M059J (cell line): ENCODE data around the gene ABLIM1. TPM values are rescaled to one million over a fixed set of nuclear protein-coding genes. Genes with fewer than 3 reads are reported as not detected.

Experiments used
- DNase-seq: peaks from one replicate; pipeline ENCODE4 v3.0.0-alpha.2; 2012; ENCODE audit warnings: low read depth
- total RNA-seq: library from RNA; depleted of rRNA; stranded (reverse); fragments of >200 nt; shearing (Covaris generic); gene quantifications from 2 replicates; pipeline ENCODE4 v1.2.3, GENCODE V29; 2014

ABLIM1 gene
- total RNA-seq, 1 experiment from 2014 or later = 5.8 TPM

DNA sequence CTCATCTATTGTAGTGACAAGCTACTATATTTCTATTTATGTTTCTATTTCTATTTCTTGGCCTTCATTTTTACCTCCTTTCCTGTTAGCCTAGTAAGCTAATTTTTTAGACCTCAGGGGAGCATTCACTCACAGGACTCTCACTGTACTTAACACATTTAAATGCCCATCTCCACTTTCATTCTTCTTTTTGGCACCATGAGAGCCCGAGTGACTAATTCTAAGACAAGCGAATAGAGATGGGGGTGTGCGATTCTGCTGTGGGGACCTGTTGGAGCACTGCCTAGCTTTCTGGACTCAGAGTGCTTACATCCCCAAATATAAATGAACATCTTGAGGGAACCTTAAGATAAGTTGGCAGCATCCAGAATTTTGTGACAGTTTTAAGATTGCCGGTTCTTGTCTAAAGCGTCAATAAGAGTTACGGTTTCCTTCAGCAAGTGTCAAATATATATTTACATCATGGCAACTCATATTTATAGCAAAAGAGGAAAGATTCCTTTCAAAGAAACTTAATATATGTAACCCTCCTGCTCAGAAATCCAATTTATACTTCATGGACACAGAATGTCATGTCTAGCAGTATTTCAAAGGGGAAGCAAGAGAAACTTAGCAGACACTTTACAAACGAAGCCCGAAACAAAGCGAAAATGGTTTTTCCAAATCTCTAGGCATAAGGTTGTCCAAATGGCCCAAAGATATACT lies 199.7 kb downstream of the ABLIM1 start:
- DNase-seq = no peak

DNA sequence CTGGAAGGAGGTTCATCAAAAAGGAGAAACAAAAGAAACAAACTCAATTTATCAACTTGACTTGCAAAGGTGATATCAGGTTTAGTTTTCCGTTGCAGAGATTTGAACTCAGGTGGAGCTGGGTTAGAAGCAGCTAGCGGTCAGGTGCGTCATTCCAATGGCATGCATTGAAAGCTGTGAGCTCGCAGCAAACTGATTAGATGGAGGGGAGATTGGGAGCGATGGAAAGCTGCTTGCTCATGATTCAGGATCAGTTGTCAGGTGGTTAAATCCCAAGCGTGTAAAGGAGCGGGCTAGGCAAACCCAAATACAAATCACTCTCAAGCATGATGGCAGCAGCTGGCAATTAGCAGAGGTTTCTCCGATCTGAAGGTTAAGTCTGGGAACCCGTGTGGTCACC lies 204.5 kb downstream of the ABLIM1 start:
- DNase-seq = no peak

DNA sequence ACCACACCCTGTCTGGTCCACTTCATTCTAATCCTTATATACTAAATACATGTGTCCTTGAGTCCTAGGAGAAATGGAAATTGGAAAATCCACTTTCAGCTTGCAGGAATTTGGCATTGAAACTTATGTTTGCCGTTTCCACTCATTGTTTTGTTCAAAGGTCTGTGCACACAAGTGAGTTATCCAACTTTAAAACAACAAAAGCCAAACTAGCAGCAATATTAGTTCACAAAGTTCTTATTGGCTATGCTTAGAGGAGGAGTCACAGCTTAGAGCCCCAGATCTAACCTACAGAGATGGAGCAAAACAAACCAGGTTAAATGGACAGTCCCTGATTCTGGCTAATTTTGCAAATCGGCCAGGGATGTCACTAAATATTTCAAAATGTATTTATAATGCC lies 209.2 kb downstream of the ABLIM1 start:
- DNase-seq = no peak

DNA sequence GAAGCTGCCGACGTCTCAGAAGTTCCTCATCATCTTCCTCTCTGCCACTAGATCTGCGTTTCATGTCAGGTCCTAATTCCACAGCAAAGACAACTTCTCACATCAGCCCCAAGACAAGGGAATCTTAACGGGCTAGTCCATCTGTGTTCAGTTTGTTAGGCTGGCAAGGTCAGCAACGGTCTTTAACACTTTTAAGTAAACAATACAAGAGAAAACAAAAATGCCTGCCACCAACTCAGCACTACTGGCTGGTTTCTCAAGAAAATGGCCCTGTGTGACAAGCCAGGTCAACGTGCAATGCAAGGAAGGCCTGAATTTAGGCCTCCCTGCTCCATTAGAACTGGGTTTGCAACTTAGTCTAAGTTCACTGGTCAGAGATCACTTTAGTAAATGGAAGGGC lies 212.7 kb downstream of the ABLIM1 start:
- no peak for DNase-seq

DNA sequence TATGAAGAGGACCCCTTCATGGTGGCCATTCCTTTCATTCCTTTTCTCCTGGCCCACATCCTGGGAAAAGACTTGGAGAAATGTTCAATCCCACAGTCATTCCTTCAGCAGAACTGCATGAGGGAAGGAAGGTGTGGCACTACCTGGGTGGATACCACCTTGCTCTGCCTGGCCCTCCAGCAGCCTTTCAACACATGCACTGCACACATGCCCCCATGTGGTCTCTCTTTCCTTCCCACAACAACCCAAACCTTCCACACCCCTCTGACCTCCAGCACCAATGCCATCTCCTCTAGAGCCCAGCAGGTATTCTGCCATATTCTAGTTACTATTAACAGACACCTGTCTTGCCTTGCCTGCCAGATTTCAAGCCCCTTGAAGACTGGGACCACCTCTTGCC lies 213.3 kb downstream of the ABLIM1 start:
- no peak for DNase-seq

DNA sequence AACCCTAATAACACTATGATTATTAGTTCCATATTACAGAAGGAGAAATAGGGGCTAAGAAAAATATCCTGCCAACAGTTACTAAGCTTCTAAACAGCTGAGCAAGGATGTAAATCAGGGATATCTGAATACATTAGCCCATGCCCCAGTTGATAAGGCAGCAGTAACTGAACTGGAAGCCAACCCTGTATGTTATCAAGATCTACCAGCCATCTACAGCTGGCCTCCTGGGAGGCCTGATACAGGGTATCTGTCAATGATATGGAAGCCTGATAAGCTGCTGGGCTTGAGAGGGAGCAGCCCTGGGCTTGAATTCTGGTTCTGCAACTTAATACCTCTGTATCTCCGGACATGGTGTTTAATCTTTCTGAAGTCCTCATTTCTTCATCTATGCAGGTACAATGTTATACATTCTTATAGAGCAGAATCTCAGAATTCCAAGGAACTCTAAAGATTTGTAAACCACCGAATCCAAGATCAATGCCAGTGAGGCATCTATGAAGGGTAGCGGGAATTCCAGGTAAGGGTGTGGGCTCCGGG lies 215.9 kb downstream of the ABLIM1 start:
- DNase-seq = no peak

DNA sequence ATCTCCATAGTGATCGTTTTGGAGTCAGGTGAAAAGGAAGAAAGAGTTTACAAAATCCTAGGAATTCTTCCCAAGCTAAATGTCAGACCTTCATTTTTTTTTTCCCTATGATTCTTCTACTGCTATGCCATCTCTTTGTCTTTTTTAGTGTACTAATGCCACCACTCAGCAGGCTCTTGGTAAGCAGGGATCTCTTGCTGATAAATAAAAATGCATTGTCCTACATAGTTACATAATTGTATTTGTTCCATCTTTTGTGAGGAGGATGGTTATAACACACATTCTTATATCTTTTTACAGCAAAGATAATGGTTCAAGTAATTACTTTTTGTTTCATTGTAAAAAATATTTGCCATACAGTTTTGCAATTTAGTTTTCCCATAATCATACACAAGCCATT lies 217.0 kb downstream of the ABLIM1 start:
- DNase-seq = no peak

DNA sequence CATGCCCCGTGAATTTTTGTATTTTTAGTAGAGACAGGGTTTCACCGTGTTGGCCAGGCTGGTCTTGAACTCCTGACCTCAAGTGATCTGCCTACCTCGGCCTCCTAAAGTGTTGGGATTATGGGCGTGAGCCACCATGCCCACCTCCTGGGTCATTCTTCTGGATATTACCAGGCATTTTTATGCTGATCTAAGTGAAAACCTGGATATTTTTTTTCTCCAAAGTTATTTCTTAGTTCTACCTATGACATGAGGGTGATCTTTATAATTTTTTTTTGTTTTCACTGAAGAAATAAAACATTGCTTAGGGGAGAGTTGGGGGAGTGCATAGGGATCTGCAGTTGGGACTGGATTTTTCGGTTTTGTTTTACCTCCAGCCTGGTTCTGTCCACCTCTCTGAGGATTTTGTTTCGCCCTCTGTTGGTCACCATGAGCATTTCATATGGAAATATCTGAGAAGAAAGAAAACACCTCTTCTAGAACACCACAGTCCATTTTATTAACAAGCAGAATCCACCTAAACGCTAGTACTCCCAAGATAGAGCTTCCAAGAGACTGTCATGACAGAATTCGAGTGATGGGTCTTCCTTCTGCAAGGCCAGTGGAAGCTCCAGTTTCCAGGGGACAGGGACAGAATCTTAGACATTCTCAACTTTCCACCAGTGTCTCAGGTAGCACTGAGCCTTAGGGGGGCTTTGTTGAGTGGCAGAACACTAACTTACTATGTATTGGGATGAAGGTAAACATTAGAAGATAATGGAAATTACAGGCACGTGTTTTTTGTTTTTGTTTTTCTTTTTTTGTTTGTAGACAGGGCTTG lies 220.4 kb downstream of the ABLIM1 start:
- peak; percentile 38 for DNase-seq

DNA sequence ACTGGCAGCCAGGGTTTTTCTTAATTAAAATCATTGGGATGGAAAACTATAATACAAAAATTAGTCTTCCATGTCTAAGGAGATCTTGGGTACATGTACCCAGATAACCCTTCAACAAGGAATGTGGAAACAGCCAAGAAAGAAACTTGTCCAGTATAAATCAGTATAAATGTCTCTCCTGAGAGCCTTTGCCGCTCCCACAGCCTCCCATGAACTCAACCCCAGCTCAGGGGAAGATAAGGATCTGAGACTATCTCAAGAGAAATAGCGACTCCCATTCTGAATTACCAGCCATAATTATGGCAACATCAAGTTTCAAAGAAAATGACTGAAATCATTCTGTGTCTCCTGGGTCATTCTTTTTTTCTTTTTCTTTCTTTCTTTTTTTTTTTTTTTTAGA lies 221.1 kb downstream of the ABLIM1 start:
- DNase-seq = no peak

DNA sequence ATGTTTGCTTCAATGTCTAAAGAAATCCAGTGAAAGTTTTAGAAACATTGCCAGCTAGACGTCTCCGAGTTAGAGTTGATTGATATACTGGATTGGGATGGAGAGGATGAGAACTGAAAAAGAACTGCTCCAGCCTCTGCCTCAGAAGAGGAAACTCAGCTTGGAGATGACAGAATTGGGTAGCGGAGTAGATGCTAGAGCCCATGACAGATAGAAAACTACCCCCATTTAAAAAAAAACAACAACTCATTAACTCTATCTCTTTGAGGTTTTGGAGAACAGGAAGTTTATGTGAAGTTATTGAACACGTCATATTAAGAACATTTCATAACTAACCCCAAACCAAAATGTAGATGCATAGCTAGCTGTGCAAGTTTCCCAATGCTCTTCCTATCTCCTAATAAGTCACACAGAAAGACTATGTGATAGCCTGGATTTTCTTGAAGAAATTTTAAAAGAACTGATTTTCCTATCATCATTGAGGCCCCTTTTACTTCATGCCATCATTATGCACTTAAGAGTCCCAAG lies 225.4 kb downstream of the ABLIM1 start:
- DNase-seq = no peak

DNA sequence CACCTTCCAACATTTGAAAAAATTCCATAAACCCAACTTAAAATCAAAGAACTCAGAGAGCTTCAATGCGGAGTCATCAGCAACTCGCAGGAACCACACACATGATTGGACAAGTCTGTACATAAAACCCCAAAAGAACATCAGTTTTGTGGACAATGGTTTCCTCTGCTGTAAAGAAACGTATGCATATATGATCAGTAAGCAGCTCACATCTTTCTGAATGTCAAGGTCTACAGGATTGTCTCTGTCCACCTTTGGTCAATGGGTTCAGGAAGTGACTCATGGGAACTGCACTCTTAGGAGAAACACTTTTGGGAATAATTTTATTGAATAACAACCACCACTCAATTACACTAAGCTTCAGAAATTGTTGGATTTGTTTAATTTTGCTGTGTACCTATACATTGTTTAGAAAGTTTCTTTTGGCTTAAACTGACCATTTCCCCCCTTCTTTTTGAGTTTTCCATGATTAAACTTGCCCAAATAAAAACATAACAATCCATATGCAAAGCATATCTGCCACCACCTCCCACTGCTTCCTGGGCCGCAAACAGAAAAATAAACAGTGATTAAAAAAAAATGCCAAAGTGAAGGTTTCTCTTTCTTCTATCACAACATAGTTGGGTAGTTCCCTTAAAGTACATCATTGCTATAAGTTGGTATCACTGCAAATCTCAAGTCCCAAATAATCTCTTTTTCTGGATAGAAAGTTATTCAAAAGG lies 226.5 kb downstream of the ABLIM1 start:
- DNase-seq = peak; percentile 19

DNA sequence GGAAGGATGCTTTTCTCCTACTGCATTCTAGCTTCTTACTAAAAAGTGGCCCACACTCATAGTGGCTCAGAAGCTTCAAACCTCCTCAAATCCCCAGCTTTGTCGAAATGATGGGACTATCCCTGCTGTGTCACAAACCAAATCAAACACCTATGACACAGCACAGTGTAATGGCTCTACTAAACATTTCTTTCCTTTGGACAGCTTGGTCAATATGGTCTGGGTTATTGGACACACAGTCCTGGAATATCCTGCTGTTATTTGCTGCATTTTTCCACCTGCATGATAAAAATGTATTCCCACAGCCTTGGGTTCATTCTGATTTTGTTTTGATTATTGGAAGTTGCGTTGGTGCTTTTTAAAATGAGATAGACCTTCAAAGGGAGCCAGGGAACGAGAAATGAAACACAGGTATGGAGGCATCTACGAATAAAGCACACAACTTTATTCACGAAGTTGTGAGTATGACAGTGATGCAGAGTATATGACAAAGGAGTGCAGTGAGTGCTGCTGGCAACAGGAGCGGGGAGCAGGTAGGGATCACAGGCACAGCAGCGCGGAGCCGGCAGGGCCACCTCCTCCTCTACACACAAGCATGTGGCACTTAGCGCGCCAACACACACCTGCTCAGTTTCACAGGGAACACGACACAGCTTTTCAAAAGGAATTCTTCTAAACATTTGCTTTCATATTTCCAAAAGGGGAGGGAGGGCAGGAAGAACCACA lies 227.2 kb downstream of the ABLIM1 start:
- DNase-seq = no peak

DNA sequence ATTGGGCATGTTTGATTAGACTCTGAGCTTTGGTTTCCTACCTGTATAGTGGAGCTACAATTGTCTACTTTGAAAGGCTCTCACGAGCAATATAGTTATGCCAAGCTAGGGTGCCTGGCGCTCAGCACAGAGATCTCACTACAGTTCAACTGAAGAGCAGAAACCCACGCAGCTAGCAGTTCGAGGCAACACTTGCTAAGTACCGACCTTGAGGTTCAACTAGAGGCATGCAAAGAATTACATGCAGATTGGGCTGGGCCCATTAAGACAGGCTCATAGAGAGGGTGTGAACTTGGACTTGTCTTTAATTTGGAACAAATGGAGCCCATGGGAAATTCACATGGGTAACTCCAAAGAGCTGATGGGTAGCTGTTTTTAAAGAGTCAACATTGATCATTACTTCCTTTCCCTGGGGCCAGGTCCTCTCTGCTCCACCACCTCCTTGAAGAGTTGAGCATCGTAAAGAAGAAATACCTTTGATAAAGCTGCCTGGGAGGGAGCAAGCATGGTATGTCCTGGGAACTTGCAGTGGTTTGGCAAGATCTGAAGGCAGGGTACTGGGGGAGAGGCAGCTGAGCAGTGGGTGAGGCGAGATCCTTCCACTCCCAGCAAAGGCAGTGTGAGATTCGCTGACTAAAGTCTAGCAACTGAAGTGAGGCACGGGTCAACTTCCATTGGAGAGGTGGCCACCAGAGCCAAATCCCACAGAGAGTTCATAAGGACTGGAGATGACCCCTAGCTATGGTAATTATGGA lies 228.3 kb downstream of the ABLIM1 start:
- no peak for DNase-seq

DNA sequence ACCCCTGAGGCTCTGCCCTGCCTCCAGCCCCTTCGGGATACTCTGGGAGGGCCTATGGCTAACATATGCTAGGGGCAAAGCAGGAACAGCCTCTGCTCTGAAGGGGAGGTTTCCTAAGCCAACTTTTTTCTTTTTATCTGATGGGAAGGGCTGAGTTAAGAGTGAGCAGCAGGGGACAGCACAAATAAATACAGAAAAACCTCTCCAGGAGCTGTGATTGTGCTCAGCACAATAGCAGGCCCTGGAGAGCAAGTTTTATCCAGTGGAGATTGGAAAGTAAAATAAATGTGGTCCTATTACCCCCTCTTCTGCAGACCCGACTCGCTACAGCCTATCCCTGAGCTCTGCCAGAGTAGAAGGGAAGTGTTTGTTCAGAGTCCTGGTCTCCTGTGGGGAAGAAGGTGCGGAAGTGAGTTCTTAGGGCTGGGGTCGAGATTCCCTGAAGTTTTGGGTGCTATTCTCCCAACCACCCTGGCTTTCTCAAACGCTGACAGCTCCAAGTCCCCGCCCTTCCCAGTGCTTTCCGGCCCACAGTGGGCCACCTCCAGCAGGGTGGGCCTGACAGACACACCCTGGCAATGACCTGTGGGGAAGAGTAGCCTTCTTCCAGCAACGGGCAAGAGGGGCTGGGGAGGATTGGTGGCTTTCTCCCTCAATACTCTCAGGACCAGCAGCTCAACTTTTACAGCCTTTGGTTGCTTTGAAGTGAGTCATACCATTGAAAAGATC lies 230.8 kb downstream of the ABLIM1 start:
- DNase-seq = peak; percentile 14

DNA sequence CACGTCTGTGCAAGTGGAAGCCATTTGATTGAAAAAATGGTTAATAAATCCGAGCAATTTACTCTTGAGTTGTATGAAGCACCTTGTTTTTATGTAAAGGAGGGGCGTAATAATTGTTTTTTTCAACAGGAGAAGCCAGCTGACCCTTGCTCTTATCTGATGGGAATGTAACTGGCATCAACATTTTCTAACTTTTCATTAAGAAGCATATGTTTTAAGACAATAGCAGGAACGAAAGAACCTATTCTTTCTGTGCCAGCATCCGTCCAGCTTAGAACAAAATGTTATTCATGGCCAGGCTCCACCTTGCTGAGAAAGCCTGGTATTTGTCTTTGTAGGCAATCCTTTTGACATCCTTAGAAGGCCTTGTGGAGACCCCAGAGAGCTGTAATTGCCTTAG lies 231.6 kb downstream of the ABLIM1 start:
- no peak for DNase-seq

DNA sequence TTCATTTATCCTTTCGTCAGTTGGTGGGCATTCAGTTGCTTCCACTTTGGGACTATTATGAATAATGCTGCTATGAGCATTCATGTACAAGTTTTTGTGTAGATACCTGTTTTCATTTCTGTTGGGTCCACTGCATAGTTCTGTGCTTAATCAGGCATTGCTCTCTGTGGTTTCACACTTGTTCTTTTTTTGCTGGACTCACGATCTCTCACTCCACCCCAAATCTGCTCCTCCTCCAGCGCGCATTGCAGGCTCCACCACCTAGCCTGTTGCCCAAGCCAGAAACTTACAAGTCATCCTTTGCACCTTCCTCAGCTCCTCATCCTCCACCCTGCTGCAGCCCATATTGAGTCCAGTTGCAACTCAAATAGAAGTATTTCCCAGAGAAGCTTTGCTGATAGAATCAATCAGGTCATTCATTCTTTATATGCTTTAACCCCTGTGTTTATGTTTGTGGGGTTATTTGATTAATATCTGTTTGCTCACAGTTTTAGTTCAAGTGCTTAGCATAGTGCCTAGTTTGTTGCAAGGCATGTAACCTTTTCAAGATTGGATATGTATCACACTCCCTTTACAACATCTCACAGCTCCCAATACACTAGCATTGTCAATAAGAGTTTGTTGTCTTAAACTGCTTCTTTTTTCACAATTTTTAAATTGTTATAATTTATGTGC lies 237.1 kb downstream of the ABLIM1 start:
- DNase-seq = peak; percentile 52

DNA sequence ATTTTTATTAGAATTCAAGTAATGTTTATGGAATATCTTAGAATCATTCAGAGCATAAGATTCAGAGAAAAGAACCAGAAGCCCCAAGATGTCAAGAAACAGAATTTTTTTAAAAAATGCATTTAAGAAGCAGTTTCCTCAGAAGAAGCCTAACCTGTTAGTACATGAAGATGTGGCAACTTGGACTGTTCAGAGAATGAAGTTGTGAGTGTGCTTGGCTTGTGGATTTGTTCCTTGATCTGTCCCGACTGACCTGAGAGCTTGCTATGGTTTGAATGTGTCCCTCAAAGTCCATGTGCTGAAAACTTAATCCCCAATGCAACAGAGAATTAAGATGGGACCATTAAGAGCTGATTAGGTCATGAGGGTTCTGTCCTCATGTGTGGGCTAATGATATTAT lies 240.0 kb downstream of the ABLIM1 start:
- no peak for DNase-seq

DNA sequence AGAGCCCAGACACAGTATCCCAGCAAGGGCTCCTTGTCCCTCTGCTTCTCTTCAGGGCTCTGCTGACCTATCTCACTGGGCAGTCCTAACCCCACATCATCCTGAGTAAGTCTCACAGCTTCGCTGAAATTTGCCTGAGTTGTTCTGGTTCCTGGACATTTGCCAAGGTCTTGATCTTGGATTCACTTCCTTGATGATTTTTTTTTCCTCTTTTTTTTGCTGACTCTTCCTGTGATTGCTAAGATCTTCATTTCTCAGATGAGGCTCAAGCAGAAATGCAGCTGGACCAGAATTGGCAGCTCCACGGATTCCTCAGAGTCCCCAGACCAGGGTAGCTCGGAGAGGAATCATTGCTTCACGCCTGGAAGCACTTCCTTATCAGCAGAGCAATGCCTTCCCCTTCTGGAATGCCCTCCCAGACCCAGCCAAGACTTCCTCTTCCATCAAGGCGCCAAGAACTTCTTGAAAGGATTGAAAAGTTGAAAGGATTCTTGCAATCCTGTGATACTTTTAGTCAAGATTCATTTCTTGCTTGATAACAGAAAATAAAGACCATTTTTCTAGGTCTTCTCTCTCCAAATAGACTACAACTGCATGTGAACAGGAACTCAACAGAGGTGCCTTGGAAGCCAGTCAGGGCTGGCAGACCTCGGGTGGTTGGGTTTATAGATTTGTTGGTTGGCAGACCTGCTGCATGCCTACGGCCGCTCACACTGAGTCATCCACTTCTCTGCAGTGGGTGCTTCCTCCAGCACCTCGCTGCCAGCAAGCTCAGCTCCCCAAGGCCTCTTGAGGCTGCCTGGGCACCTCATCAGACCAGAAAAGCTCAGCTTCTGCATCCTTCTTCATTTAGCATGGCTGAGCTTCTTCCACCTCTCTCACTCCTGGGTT lies 244.9 kb downstream of the ABLIM1 start:
- peak; percentile 92 for DNase-seq
